Testis (tissue), 2 donors: ENCODE measurements around the gene NUB1.

Source experiments
- CTCF ChIP-seq, 3 experiments: fragments of 450-650 bp in 2 of 3; fragments of 200-600 bp in 1 of 3; sonication (generic) in 1 of 3; IDR thresholded peaks; one replicate each; pipeline ENCODE4 v1.5.1; 2016 to 2019; ENCODE audit warnings: antibody characterized with exemption in 3 of 3, mild to moderate bottlenecking in 2 of 3, moderate library complexity in 1 of 3
- POLR2A ChIP-seq: fragments of 450-650 bp; IDR thresholded peaks from one replicate; pipeline ENCODE4 v1.6.1; 2017; ENCODE audit warnings: antibody characterized with exemption, mild to moderate bottlenecking, moderate library complexity

GRCh38 chr7:151412318-151412717 lies 70.7 kb downstream of the NUB1 start:
- TF ChIP-seq CTCF (IDR thresholded peaks at IDR 0.05) (no peak), POLR2A (no peak)
